HEK293 (cell line): ENCODE measurements around the gene TSPO2.
"Not testable (repeated sequence)": the region's sequence is repeated elsewhere in the genome, so short reads cannot be mapped to it uniquely, and the experiment has no call there.

Experiments
- CTCF ChIA-PET: fragments of 350-600 bp; formaldehyde crosslinking; extraction: SDS; loops from one replicate; lab custom pipeline; 2021; ENCODE audit warnings: antibody characterized with exemption; lab: Yijun Ruan, JAX
- POLR2A ChIA-PET: fragments of 300-600 bp; formaldehyde crosslinking; extraction: SDS; loops from one replicate; lab custom pipeline; 2020; ENCODE audit warnings: antibody characterized with exemption, inconsistent platforms; lab: Yijun Ruan, JAX
- H3K27ac ChIP-seq: fragments of 200-500 bp; sonication (Bioruptor generic); 2 replicates; pipeline ENCODE4 v1.5.1; 2014; ENCODE audit warnings: low read depth, low read length, control low read depth, inconsistent platforms; ENCODE audit errors: extremely low read depth
- H3K36me3 ChIP-seq, 2 experiments: fragments of 200-500 bp in 1 of 2; sonication (Bioruptor generic) in 1 of 2; 1 replicate in 1 of 2; 2 replicates in 1 of 2; pipeline ENCODE4 v1.5.1; 2014 to 2017; ENCODE audit warnings: inconsistent platforms in 2 of 2, low read length in 2 of 2; ENCODE audit not compliant: control insufficient read depth in 2 of 2, insufficient read depth in 1 of 2
- H3K4me1 ChIP-seq: fragments of 200-500 bp; sonication (Bioruptor generic); 2 replicates; pipeline ENCODE4 v1.5.1; 2014; ENCODE audit warnings: mild to moderate bottlenecking, low read length, inconsistent platforms; ENCODE audit not compliant: control insufficient read depth, insufficient read depth
- H3K4me3 ChIP-seq: 2 replicates; pipeline ENCODE4 v1.5.1; 2011; ENCODE audit warnings: low read depth, mild to moderate bottlenecking, control low read depth, low read length, moderate library complexity
- H3K9me3 ChIP-seq: fragments of 200-500 bp; sonication (Bioruptor generic); 2 replicates; pipeline ENCODE4 v1.5.1; 2014; ENCODE audit warnings: low read depth, low read length, inconsistent platforms; ENCODE audit not compliant: control insufficient read depth, insufficient read depth
- ELK4 ChIP-seq: IDR thresholded peaks from 2 replicates; pipeline ENCODE4 v1.6.1; 2011; ENCODE audit warnings: mild to moderate bottlenecking, low read depth, low read length, borderline replicate concordance
- OSR2 ChIP-seq: fragments of 450-650 bp; formaldehyde crosslinking; IDR thresholded peaks from 2 replicates; pipeline ENCODE4 v1.5.1; 2016; ENCODE audit warnings: missing biosample characterization, missing genetic modification characterization
- PATZ1 ChIP-seq: fragments of 450-650 bp; formaldehyde crosslinking; IDR thresholded peaks from 2 replicates; pipeline ENCODE4 v1.5.1; 2016; ENCODE audit warnings: missing biosample characterization, missing genetic modification characterization
- PRDM4 ChIP-seq: fragments of 450-650 bp; formaldehyde crosslinking; IDR thresholded peaks from 2 replicates; pipeline ENCODE4 v1.5.1; 2017; ENCODE audit warnings: missing biosample characterization, missing genetic modification characterization
- REST ChIP-seq: fragments of 450-650 bp; formaldehyde crosslinking; IDR thresholded peaks from 2 replicates; pipeline ENCODE4 v1.5.1; 2016; ENCODE audit warnings: missing biosample characterization, missing genetic modification characterization
- SCRT1 ChIP-seq: fragments of 450-650 bp; formaldehyde crosslinking; IDR thresholded peaks from 2 replicates; pipeline ENCODE4 v1.5.1; 2016; ENCODE audit warnings: missing biosample characterization, missing genetic modification characterization, borderline replicate concordance
- SP2 ChIP-seq: fragments of 450-650 bp; formaldehyde crosslinking; IDR thresholded peaks from 2 replicates; pipeline ENCODE4 v1.5.1; 2016; ENCODE audit warnings: missing biosample characterization, missing genetic modification characterization
- ZFHX2 ChIP-seq: fragments of 450-650 bp; formaldehyde crosslinking; conservative IDR thresholded peaks from 2 replicates; pipeline ENCODE4 v1.5.1; 2016; ENCODE audit warnings: missing biosample characterization, missing genetic modification characterization
- ZNF114 ChIP-seq: fragments of 450-650 bp; formaldehyde crosslinking; IDR thresholded peaks from 2 replicates; pipeline ENCODE4 v1.5.0; 2017; ENCODE audit warnings: missing biosample characterization, missing genetic modification characterization
- ZNF146 ChIP-seq: fragments of 450-650 bp; formaldehyde crosslinking; IDR thresholded peaks from 2 replicates; pipeline ENCODE4 v1.5.1; 2016; ENCODE audit warnings: missing biosample characterization, missing genetic modification characterization
- ZNF155 ChIP-seq: fragments of 450-650 bp; formaldehyde crosslinking; IDR thresholded peaks from 2 replicates; pipeline ENCODE4 v1.5.1; 2016; ENCODE audit warnings: missing biosample characterization, missing genetic modification characterization
- ZNF211 ChIP-seq: fragments of 450-650 bp; formaldehyde crosslinking; IDR thresholded peaks from 2 replicates; pipeline ENCODE4 v1.5.1; 2016; ENCODE audit warnings: low read depth, missing biosample characterization, missing genetic modification characterization
- ZNF214 ChIP-seq: fragments of 450-650 bp; formaldehyde crosslinking; IDR thresholded peaks from 2 replicates; pipeline ENCODE4 v1.5.1; 2017; ENCODE audit warnings: missing biosample characterization, mild to moderate bottlenecking, missing genetic modification characterization, borderline replicate concordance
- ZNF239 ChIP-seq: fragments of 450-650 bp; formaldehyde crosslinking; IDR thresholded peaks from 2 replicates; pipeline ENCODE4 v1.5.1; 2016; ENCODE audit warnings: missing biosample characterization, missing genetic modification characterization
- ZNF324 ChIP-seq: fragments of 450-650 bp; formaldehyde crosslinking; IDR thresholded peaks from 2 replicates; pipeline ENCODE4 v1.5.1; 2016; ENCODE audit warnings: missing biosample characterization, missing genetic modification characterization
- ZNF404 ChIP-seq: fragments of 450-650 bp; formaldehyde crosslinking; IDR thresholded peaks from 2 replicates; pipeline ENCODE4 v1.5.1; 2017; ENCODE audit warnings: missing biosample characterization, missing genetic modification characterization
- ZNF560 ChIP-seq: fragments of 450-650 bp; formaldehyde crosslinking; IDR thresholded peaks from 2 replicates; pipeline ENCODE4 v1.5.1; 2017; ENCODE audit warnings: missing biosample characterization, missing genetic modification characterization, borderline replicate concordance
- ZNF580 ChIP-seq: fragments of 450-650 bp; formaldehyde crosslinking; IDR thresholded peaks from 2 replicates; pipeline ENCODE4 v1.5.1; 2016; ENCODE audit warnings: missing biosample characterization, missing genetic modification characterization
- ZNF623 ChIP-seq: fragments of 450-650 bp; formaldehyde crosslinking; IDR thresholded peaks from 2 replicates; pipeline ENCODE4 v1.5.1; 2016; ENCODE audit warnings: missing biosample characterization, missing genetic modification characterization
- ZNF629 ChIP-seq: fragments of 450-650 bp; formaldehyde crosslinking; IDR thresholded peaks from 2 replicates; pipeline ENCODE4 v1.5.1; 2017; ENCODE audit warnings: missing biosample characterization, missing genetic modification characterization
- ZNF677 ChIP-seq: fragments of 450-650 bp; IDR thresholded peaks from 2 replicates; pipeline ENCODE4 v1.5.0; 2018; ENCODE audit warnings: missing biosample characterization, mild to moderate bottlenecking, missing genetic modification characterization, moderate library complexity
- ZNF776 ChIP-seq: fragments of 450-650 bp; formaldehyde crosslinking; IDR thresholded peaks from 2 replicates; pipeline ENCODE4 v1.5.0; 2017; ENCODE audit warnings: missing biosample characterization, missing genetic modification characterization, borderline replicate concordance

TSPO2 gene

GRCh38 chr6:41014780-41015179 lies 27.5 kb upstream of the TSPO2 start (continued):
- no peak for TF ChIP-seq ELK4
- no peak for TF ChIP-seq ZNF239 (tag by site-specific recombination)
- no peak for TF ChIP-seq ZNF560 (tag by site-specific recombination)
- no peak for TF ChIP-seq ZNF629
- no peak for TF ChIP-seq REST
- no peak for TF ChIP-seq ZNF404 (tag by site-specific recombination)
- TF ChIP-seq ZNF214: no peak
- no peak for TF ChIP-seq ZNF155 (tag by site-specific recombination)
- TF ChIP-seq ZNF623 (tag by site-specific recombination): no peak
- TF ChIP-seq ZNF114 (tag by site-specific recombination): no peak
- TF ChIP-seq SCRT1: no peak

- H3K9me3 ChIP-seq, POLR2A ChIA-PET, H3K4me1 ChIP-seq, H3K27ac ChIP-seq, H3K36me3 ChIP-seq, H3K4me3 ChIP-seq: not testable (repeated sequence)
- CTCF ChIA-PET: interaction anchor here (1.1 kb wide), 1 partner anchor 18 kb away, joined by 3 read pairs; no protein-coding TSS in a partner anchor
- TF ChIP-seq ZNF580 (tag by site-specific recombination): 0 out of 2 replicates have a peak, but pooled peaks have one; percentile 48
- TF ChIP-seq ZNF146 (tag by site-specific recombination): peak; percentile 94
These were observed 26.4 kb upstream of the TSPO2 start for GRCh38 chr6:41015860-41016259.

GRCh38 chr6:41017663-41018062 lies 24.6 kb upstream of the TSPO2 start:
- H3K36me3 ChIP-seq: no peaks in the 10 kb centered on the region
- ChIA-PET POLR2A (no interaction called here), CTCF (interaction anchor here (0.6 to 3.6 kb wide), 7 partner anchors 8 to 1013 kb away, joined by 3 to 16 read pairs (median 8); no protein-coding TSS in a partner anchor)

GRCh38 chr6:41021832-41022231 lies 20.4 kb upstream of the TSPO2 start:
- Histone ChIP-seq H3K27ac (peak overlapping the region; percentile 38; the same call in 1 of the 2 replicates), H3K4me3 (no peak overlapping the region), H3K4me1 (peaks cover 18% of the 10 kb centered on the region), H3K36me3 (no peaks in the 10 kb centered on the region), H3K9me3 (no peaks in the 10 kb centered on the region)
- CTCF ChIA-PET: interaction anchor here (0.7 to 11.0 kb wide), 18 partner anchors 9 to 471 kb away, joined by 3 to 146 read pairs (median 6); partner anchors contain the start of genes TSPO2 and UNC5CL
- POLR2A ChIA-PET: no interaction called here
- TF ChIP-seq ZNF776 (tag by site-specific recombination) (no peak), PATZ1 (tag by site-specific recombination) (0 out of 2 replicates have a peak, but pooled peaks have one; percentile 8), PRDM4 (no peak), OSR2 (tag by site-specific recombination) (no peak), ZNF211 (no peak), ZFHX2 (peak; percentile 29; the same call in 1 of the 2 replicates), SP2 (tag by site-specific recombination) (no peak)

More at GRCh38 chr6:41017663-41018062, 24.6 kb upstream of the TSPO2 start:
- Histone ChIP-seq H3K27ac (no peak overlapping the region), H3K4me1 (peaks cover 14% of the 10 kb centered on the region), H3K4me3 (no peak overlapping the region), H3K9me3 (no peaks in the 10 kb centered on the region)
- TF ChIP-seq ZNF324 (no peak), ZNF677 (no peak)
